Adrenal gland (tissue), 12 donors: ENCODE results near the gene NOC4L. TPM values are rescaled to one million over a fixed set of nuclear protein-coding genes. Genes with fewer than 3 reads are reported as not detected.

Experiments
- DNase-seq, 7 donors: peaks; one replicate each; pipeline ENCODE4 v3.0.0-alpha.2; 2019 to 2020
- H3K27ac ChIP-seq, 5 donors: fragments of 200-600 bp; sonication (generic) in 4 of 5; 1 replicate in 3 of 5; 2 replicates in 2 of 5; pipeline versions ENCODE4 v1.5.1 to v1.8.0; 2016 to 2020; ENCODE audit warnings: mild to moderate bottlenecking in 1 of 5
- H3K27me3 ChIP-seq: fragments of 200-600 bp; 2 replicates; pipeline ENCODE4 v1.8.0; 2021
- H3K36me3 ChIP-seq, 2 donors: fragments of 200-600 bp; replicated peaks in 1 of 2; 1 replicate in 1 of 2; 2 replicates in 1 of 2; pipeline versions ENCODE4 v1.5.1 to v1.8.0; 2018 to 2022
- H3K4me1 ChIP-seq, 2 donors: fragments of 200-600 bp; replicated peaks in 1 of 2; 1 replicate in 1 of 2; 2 replicates in 1 of 2; pipeline versions ENCODE4 v1.5.1 to v1.8.0; 2018 to 2021
- H3K4me3 ChIP-seq, 4 donors: fragments of 200-600 bp; sonication (generic) in 3 of 4; one replicate each; pipeline ENCODE4 v1.5.1; 2016 to 2018
- H3K9me3 ChIP-seq, 3 donors: fragments of 200-600 bp; sonication (generic) in 1 of 3; replicated peaks in 1 of 3; 1 replicate in 2 of 3; 2 replicates in 1 of 3; pipeline versions ENCODE4 v1.5.1 to v1.8.0; 2016 to 2021
- POLR2A ChIP-seq, 2 donors: fragments of 450-650 bp; IDR thresholded peaks; one replicate each; pipeline ENCODE4 v1.6.1; 2017; ENCODE audit warnings: antibody characterized with exemption in 2 of 2, mild to moderate bottlenecking in 2 of 2, moderate library complexity in 1 of 2
- WGBS, 4 donors: extraction: QIAGEN DNeasy Blood & Tissue Kit in 2 of 4; methylation state at CpG; one replicate each; pipeline versions ENCODE4 v1.1.5 to v1.1.7; 2013 to 2017; 5-methylcytosine and 5-hydroxymethylcytosine counted together
- intact Hi-C, 2 donors: fragments of 100-400 bp; cut with DNase I; formaldehyde crosslinking; loops; one replicate each; pipeline versions ENCODE4 v1.14.1 to v1.15.0; 2022 to 2023
- polyA plus RNA-seq, 3 donors: library from polyadenylated mRNA; stranded (reverse); fragments of 200-250 nt in 2 of 3; fragments of 350-450 nt in 1 of 3; fragmentation: Illumina TruSeq in 1 of 3; extraction: RNeasy Lipid Tissue Mini Kit (QIAGEN cat#74804) in 1 of 3; gene quantifications; one replicate each; pipeline ENCODE4 v1.2.3, GENCODE V29; 2013 to 2014
- total RNA-seq, 9 donors: library from RNA; depleted of rRNA in 4 of 9; stranded (reverse); fragments of >200 nt in 4 of 9; fragments of 120-200 nt in 1 of 9; fragmentation: NEBNext Ultra II Directional in 1 of 9; extraction: Animal tissue kit (Norgen Biotek cat#: 25700) in 1 of 9; gene quantifications; one replicate each; pipeline versions ENCODE4 v1.1.0 to v1.2.4, GENCODE V29; 2013 to 2023
- TF ChIP-seq, protein P1 (sequence below), 6 experiments: fragments of 450-650 bp in 4 of 6; fragments of 200-600 bp in 2 of 6; sonication (generic) in 1 of 6; IDR thresholded peaks; 1 replicate in 5 of 6; 2 replicates in 1 of 6; pipeline versions ENCODE4 v1.5.1 to v1.8.0; 2016 to 2021; ENCODE audit warnings: antibody characterized with exemption in 6 of 6, mild to moderate bottlenecking in 2 of 6, moderate library complexity in 1 of 6
- donor health status: healthy with polysubstance abuse.
- donor health status: Bipolar disorder and iron deficiency.
- donor health status: DM: yes; HTN: yes; CAD: no.
- donor health status: DM: no; HTN: no; CAD: no.
- donor health status: DM: no; HTN: no; CAD: no.
- donor health status: DM: yes; HTN: yes; CAD: no.

The NOC4L gene
- total and polyA plus RNA-seq, 12 donors: 4.7 to 51.5 (median 17.5) TPM

DNA sequence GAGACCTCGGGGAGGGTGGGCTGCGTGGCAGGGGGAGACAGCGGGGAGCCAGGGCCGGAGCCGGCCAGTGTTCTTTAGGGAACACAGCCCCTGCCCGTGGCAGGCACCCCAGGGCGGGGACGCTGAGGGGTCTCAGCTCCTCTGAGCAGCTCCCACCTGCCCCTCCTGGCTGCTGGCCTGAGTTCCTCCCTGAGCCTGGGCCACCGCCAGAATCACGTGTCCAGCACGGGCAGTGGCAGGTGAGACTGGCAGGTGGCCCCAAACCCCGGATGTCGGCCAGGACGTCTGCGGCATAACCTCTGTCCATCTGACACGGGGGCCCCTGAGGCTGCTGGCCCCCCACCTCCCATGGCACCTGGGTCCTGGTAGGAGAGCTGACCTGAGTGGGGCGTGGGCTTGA lies 25.1 kb downstream of the NOC4L start:
- Histone ChIP-seq H3K9me3 (no peaks in the 10 kb centered on the region), H3K4me1 (no peaks in the 10 kb centered on the region), H3K4me3 (no peak overlapping the region), H3K36me3 (no peaks in the 10 kb centered on the region), H3K27me3 (peaks cover 14% of the 10 kb centered on the region), H3K27ac (no peak overlapping the region)
- WGBS, 4 donors: 78 to 79% (median 78%) methylated on average over 13 to 17 of the region's 17 CpGs; no CpG with 5 or more reads in 1 of the 4 donors
- TF ChIP-seq POLR2A (IDR thresholded peaks at IDR 0.05): no peak
- TF ChIP-seq, protein P1, sequence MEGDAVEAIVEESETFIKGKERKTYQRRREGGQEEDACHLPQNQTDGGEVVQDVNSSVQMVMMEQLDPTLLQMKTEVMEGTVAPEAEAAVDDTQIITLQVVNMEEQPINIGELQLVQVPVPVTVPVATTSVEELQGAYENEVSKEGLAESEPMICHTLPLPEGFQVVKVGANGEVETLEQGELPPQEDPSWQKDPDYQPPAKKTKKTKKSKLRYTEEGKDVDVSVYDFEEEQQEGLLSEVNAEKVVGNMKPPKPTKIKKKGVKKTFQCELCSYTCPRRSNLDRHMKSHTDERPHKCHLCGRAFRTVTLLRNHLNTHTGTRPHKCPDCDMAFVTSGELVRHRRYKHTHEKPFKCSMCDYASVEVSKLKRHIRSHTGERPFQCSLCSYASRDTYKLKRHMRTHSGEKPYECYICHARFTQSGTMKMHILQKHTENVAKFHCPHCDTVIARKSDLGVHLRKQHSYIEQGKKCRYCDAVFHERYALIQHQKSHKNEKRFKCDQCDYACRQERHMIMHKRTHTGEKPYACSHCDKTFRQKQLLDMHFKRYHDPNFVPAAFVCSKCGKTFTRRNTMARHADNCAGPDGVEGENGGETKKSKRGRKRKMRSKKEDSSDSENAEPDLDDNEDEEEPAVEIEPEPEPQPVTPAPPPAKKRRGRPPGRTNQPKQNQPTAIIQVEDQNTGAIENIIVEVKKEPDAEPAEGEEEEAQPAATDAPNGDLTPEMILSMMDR (IDR thresholded peaks at IDR 0.05): no peak
- intact Hi-C loops: no loop called here
- DNase-seq: no peak

DNA sequence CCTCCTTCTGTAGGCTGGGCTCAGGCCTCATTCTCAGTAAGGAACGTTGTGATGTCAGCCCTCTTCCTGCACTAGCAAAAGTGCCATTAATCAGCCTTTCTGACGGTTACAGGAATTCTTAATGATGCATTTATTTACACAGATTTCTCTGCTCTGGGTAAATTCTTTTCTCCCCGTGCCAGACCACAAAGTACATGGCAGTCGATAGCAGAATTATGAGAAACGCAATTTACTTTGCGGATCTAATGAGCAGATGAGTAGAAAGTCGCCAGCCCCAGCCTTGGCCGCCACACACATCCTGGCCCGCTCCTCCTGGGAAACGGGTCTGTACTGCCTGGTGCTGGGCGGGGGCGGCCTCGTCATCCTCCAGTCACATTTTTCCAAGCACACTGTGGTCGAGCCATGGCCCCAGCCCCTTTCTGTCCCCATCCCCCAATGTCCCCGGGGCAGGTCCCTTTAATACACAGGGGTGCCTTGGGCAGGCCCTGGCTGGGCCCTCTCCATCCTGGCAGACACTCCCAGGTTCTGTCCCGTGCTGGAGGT lies 25.9 kb downstream of the NOC4L start:
- DNase-seq: no peak
- Histone ChIP-seq H3K4me1 (no peaks in the 10 kb centered on the region), H3K27ac (no peak overlapping the region), H3K4me3 (no peak overlapping the region), H3K27me3 (peaks cover 17% of the 10 kb centered on the region), H3K36me3 (no peaks in the 10 kb centered on the region), H3K9me3 (no peaks in the 10 kb centered on the region)
- TF ChIP-seq, protein P1 (IDR thresholded peaks at IDR 0.05): no peak
- TF ChIP-seq POLR2A (IDR thresholded peaks at IDR 0.05): no peak
- intact Hi-C loops: no loop called here
- WGBS, 4 donors: 26 to 43% (median 37%) methylated on average over 12 to 16 of the region's 16 CpGs

DNA sequence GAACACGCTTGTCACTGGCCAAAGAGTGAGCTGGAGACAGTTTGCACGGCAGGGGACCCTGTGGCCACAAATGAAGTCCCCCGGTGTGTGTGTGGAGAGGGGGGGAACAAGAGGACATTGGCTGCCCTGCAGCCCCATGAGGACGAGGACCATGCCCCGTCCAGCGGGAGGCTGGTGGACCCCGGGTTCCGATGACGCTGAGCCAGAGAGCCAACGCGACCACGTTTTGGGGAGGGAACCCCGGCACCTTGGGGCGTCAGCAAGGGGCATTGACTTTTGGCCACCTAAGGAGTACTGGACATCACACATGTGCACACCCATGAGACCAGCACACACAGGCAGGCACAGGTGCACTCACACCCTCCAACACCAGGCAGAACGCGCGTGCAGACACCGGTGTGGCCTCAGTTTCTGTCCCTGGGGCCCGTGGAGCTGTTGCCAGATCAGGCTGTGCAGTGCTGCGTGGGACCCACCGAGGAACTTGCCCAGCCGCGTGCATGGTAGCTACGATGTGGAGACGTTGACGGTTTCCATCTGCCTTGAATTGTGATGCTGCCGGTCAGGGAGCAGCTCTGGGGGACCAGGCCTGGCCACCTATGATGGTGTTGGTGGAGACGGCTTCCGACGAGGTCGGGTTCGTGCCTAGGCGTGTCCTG lies 26.5 kb downstream of the NOC4L start:
- H3K36me3 ChIP-seq: no peaks in the 10 kb centered on the region
- WGBS, 4 donors: 74 to 82% (median 76%) methylated on average over 18 to 33 of the region's 33 CpGs
- no peak overlapping the region for H3K4me3 ChIP-seq
- intact Hi-C loops: no loop called here
- no peak for TF ChIP-seq POLR2A (IDR thresholded peaks at IDR 0.05)
- TF ChIP-seq, protein P1 (IDR thresholded peaks at IDR 0.05): no peak
- DNase-seq: no peak
- no peaks in the 10 kb centered on the region for H3K9me3 ChIP-seq
- no peaks in the 10 kb centered on the region for H3K4me1 ChIP-seq
- no peak overlapping the region for H3K27ac ChIP-seq
- H3K27me3 ChIP-seq: peaks cover 22% of the 10 kb centered on the region

DNA sequence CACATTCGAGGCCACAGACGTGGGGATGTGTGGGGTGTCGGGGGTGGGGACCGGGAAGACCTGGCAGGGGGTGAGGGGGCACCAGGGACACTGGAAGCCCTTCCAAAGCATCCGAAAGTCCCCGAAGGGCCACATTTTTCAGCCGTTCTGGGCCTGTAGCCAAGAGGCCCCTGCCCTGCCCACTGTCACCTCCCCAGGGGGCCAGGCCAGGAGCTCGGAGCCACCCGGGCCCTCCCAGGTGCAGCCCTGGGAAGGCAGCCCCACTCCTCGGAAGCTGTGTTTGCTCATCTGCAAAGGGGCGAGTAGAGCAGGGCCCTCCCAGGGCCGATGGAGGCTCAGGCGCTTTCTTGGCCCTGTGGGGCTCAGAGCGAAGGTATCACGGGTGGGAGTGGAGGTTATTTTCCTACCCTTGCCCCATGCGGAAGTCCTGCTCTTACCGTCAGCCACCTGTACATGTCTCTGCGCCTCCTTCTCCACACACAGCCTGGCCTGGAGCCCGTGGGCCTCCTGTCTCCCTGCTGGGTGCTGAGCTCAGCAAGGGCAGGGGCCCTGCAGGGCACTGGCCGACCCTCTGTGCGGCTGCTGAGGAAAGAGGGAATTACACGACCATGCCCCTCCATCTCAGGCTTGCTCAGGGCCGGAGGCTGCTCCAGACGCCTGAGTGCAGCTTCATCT lies 27.2 kb downstream of the NOC4L start:
- no peak for DNase-seq
- Histone ChIP-seq H3K27me3 (peaks cover 28% of the 10 kb centered on the region), H3K4me1 (no peaks in the 10 kb centered on the region), H3K36me3 (no peaks in the 10 kb centered on the region), H3K27ac (no peak overlapping the region), H3K4me3 (no peak overlapping the region), H3K9me3 (no peaks in the 10 kb centered on the region)
- TF ChIP-seq POLR2A (IDR thresholded peaks at IDR 0.05): no peak
- TF ChIP-seq, protein P1 (IDR thresholded peaks at IDR 0.05): no peak
- 53 to 66% (median 62%) methylated on average over 12 to 24 of the region's 24 CpGs for WGBS, 4 donors
- intact Hi-C loops: no loop called here
